Nephron (organoid): Measurements from ENCODE around the gene PLSCR2.

Source experiments
- H3K27ac Mint-ChIP-seq, 3 experiments: 2 replicates each; pipeline ENCODE4 v1.8.0; 2020; ENCODE audit warnings: mixed read lengths in 3 of 3, mild to moderate bottlenecking in 2 of 3, moderate library complexity in 1 of 3
- H3K27me3 Mint-ChIP-seq: 2 replicates; pipeline ENCODE4 v1.8.0; 2021; ENCODE audit warnings: low read depth, mild to moderate bottlenecking, moderate library complexity, mixed read lengths
- H3K36me3 Mint-ChIP-seq: 2 replicates; pipeline ENCODE4 v1.8.0; 2020; ENCODE audit warnings: low read depth, mixed read lengths
- H3K4me1 Mint-ChIP-seq: 2 replicates; pipeline ENCODE4 v1.8.0; 2020; ENCODE audit warnings: mixed read lengths
- H3K4me3 Mint-ChIP-seq, 3 experiments: 2 replicates each; pipeline ENCODE4 v1.8.0; 2020; ENCODE audit warnings: mild to moderate bottlenecking in 3 of 3, mixed read lengths in 3 of 3, moderate library complexity in 2 of 3
- H3K9me3 Mint-ChIP-seq: 2 replicates; pipeline ENCODE4 v1.8.0; 2020; ENCODE audit warnings: mixed read lengths
- CTCF ChIP-seq, 3 experiments: fragments of 200-600 bp; sonication (generic); IDR thresholded peaks; one replicate each; pipeline ENCODE4 v1.5.0; 2021; ENCODE audit warnings: antibody characterized with exemption in 3 of 3; ENCODE audit not compliant: unreplicated experiment in 3 of 3

PLSCR2 gene

GRCh38 chr3:146403792-146404191, 65.6 kb downstream of the PLSCR2 start:
- Mint-ChIP-seq H3K4me3 (no peak overlapping the region), H3K27me3 (no peaks in the 10 kb centered on the region), H3K9me3 (no peaks in the 10 kb centered on the region), H3K36me3 (no peaks in the 10 kb centered on the region), H3K4me1 (no peaks in the 10 kb centered on the region), H3K27ac (no peak overlapping the region)
- no peak for TF ChIP-seq CTCF (IDR thresholded peaks at IDR 0.05; ENCODE audit: unreplicated experiment in 3 of 3)

- H3K4me1 Mint-ChIP-seq = no peaks in the 10 kb centered on the region
- H3K27me3 Mint-ChIP-seq = no peaks in the 10 kb centered on the region
- TF ChIP-seq CTCF (IDR thresholded peaks at IDR 0.05; ENCODE audit: unreplicated experiment in 3 of 3) = no peak
- no peaks in the 10 kb centered on the region for H3K9me3 Mint-ChIP-seq
- no peak overlapping the region for H3K27ac Mint-ChIP-seq
- no peak overlapping the region for H3K4me3 Mint-ChIP-seq
- H3K36me3 Mint-ChIP-seq = no peaks in the 10 kb centered on the region
Measured at GRCh38 chr3:146396792-146397191, 72.6 kb downstream of the PLSCR2 start.

DNA sequence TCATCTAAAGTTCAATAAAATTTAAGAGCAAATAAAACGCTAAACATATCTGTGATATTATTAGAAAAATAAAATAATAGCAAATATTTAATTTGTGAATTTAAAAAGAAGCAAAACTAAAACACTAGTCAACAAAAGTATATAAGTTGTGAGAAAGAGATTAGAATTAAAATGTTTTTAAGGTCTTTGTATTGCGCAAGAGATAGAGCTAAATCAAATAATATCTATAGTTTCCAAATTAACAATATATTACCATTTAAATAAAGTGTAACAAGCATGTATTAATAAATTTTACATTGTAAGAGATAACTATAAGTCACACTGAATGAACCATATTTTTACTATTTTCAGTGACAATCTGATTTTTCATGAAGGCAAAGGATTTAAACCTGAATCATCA, 74.2 kb downstream of the PLSCR2 start:
- H3K27me3 Mint-ChIP-seq = no peaks in the 10 kb centered on the region
- TF ChIP-seq CTCF (IDR thresholded peaks at IDR 0.05; ENCODE audit: unreplicated experiment in 3 of 3) = no peak
- H3K27ac Mint-ChIP-seq = no peak overlapping the region
- no peaks in the 10 kb centered on the region for H3K36me3 Mint-ChIP-seq
- no peaks in the 10 kb centered on the region for H3K9me3 Mint-ChIP-seq
- H3K4me3 Mint-ChIP-seq = no peak overlapping the region
- H3K4me1 Mint-ChIP-seq = peaks cover 13% of the 10 kb centered on the region

GRCh38 chr3:146390957-146391356, 78.4 kb downstream of the PLSCR2 start:
- Mint-ChIP-seq H3K4me3 (no peak overlapping the region), H3K36me3 (no peaks in the 10 kb centered on the region), H3K27me3 (no peaks in the 10 kb centered on the region), H3K27ac (peak overlapping the region; percentile 63 to 78 (median 76)), H3K4me1 (peaks cover 18% of the 10 kb centered on the region), H3K9me3 (no peaks in the 10 kb centered on the region)
- TF ChIP-seq CTCF (IDR thresholded peaks at IDR 0.05; ENCODE audit: unreplicated experiment in 3 of 3) = no peak

DNA sequence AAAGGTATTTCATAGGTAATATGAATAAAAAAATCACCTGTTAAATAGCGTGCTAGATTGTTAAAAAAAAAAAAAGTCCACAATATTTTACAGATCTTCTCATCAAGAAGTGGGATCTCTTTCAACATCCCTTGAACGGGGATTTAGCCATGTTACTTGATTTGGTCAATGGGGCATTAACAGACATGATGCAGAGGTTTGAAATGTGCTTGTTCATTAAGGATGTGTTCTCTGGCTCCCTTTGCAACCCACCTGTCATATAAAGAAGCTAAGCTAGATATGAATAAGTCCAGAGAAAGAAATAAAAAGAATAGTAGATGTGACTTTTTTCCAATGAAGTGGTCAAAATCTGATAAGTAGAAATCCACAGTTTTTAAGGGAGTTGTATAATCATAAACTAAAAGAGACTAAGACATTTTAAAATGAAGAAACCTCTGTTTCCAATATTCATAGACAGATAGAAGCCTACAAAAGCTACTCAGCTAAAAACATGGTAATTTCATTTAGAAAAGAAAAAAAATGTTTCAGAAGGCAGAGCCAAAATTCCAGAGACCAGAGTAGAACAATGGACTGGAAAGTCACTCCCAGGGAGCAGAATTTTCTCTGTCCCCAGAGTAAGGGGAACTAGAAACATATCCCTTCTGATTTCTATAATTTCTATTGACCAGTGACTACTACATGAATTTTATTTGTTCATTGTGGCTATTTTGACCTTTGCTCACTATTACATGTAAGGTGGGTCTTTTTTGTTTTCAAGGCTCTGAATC, 79.2 kb downstream of the PLSCR2 start:
- Mint-ChIP-seq H3K36me3 (no peaks in the 10 kb centered on the region), H3K27ac (peak overlapping the region; percentile 63 to 78 (median 76)), H3K27me3 (no peaks in the 10 kb centered on the region), H3K9me3 (no peaks in the 10 kb centered on the region), H3K4me1 (peaks cover 18% of the 10 kb centered on the region), H3K4me3 (no peak overlapping the region)
- no peak for TF ChIP-seq CTCF (IDR thresholded peaks at IDR 0.05; ENCODE audit: unreplicated experiment in 3 of 3)

DNA sequence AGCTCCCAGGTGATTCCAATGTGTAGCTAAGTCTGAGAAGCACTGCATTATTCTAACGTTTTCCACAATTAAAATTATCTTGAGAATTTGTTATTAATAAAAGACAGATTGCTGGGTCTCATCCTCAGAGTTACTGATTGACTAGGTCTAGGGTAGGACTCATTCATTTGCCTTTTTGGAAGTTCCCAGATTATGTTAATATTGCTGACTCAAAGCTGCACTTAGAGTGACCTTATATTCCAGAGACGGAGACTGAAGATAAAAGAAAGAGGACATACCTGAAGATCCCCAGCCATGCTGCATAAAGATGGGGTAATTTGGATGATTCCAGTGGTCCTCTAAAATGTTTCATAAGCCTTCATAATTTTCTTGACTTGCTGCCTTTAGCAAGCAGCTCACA, 81.8 kb downstream of the PLSCR2 start:
- Mint-ChIP-seq H3K9me3 (no peaks in the 10 kb centered on the region), H3K4me3 (no peak overlapping the region), H3K27ac (no peak overlapping the region), H3K27me3 (no peaks in the 10 kb centered on the region), H3K4me1 (peaks cover 18% of the 10 kb centered on the region), H3K36me3 (no peaks in the 10 kb centered on the region)
- TF ChIP-seq CTCF (IDR thresholded peaks at IDR 0.05; ENCODE audit: unreplicated experiment in 3 of 3) = no peak
